GM15510 (cell line): ENCODE results near the gene ACOT4.

Source experiments
- POLR2A ChIP-seq: IDR thresholded peaks from 3 replicates; pipeline ENCODE4 v1.6.1; 2011; ENCODE audit warnings: borderline replicate concordance; ENCODE audit not compliant: insufficient read length; ENCODE audit errors: extremely low read depth

Gene ACOT4

GRCh38 chr14:73640796-73641365, 49.2 kb downstream of the ACOT4 start:
- TF ChIP-seq POLR2A = no peak

- peak; percentile 93 for TF ChIP-seq POLR2A
Observed at GRCh38 chr14:73644531-73645247, 53.0 kb downstream of the ACOT4 start, which contains the start of gene DNAL1. Gene DNAL1 (plus strand): TSS chr14:73644986. CDS start chr14:73645040, 54 bp downstream.

GRCh38 chr14:73645248-73645610, 53.6 kb downstream of the ACOT4 start:
- no peak for TF ChIP-seq POLR2A
